HG02852 (cell line): ENCODE measurements around the gene ABCA12.

Experiments used
- ATAC-seq: cut with Tn5 transposase; IDR thresholded peaks from one replicate; pipeline ENCODE4 v1.9.1; 2021; ENCODE audit warnings: mild to moderate bottlenecking, moderate library complexity; ENCODE audit not compliant: unreplicated experiment

Gene ABCA12

GRCh38 chr2:214992911-214993310 lies 145.5 kb downstream of the ABCA12 start:
- ATAC-seq = no peak

- no peak for ATAC-seq
Measured at GRCh38 chr2:214989187-214989586, 149.2 kb downstream of the ABCA12 start.

- no peak for ATAC-seq
Measured at GRCh38 chr2:214987261-214987660, 151.2 kb downstream of the ABCA12 start.

GRCh38 chr2:214985619-214986018 lies 152.8 kb downstream of the ABCA12 start:
- ATAC-seq = no peak

- ATAC-seq = no peak
Measured at GRCh38 chr2:214966420-214966819, 172.0 kb downstream of the ABCA12 start.

- no peak for ATAC-seq
Measured at GRCh38 chr2:214960677-214961076, 177.7 kb downstream of the ABCA12 start.

- ATAC-seq = no peak
Measured at GRCh38 chr2:214946949-214947348, 191.5 kb downstream of the ABCA12 start.

GRCh38 chr2:214934006-214934405 lies 204.4 kb downstream of the ABCA12 start:
- no peak for ATAC-seq

GRCh38 chr2:214904634-214905033 lies 233.8 kb downstream of the ABCA12 start:
- ATAC-seq = no peak

GRCh38 chr2:214904176-214904575 lies 234.2 kb downstream of the ABCA12 start:
- no peak for ATAC-seq

GRCh38 chr2:214902286-214902685 lies 236.1 kb downstream of the ABCA12 start:
- ATAC-seq = no peak

GRCh38 chr2:214899751-214900150 lies 238.7 kb downstream of the ABCA12 start:
- ATAC-seq = no peak

GRCh38 chr2:214896274-214896673 lies 242.2 kb downstream of the ABCA12 start:
- no peak for ATAC-seq

- no peak for ATAC-seq
Measured at GRCh38 chr2:214895469-214895868, 243.0 kb downstream of the ABCA12 start.

GRCh38 chr2:214889301-214889700 lies 249.1 kb downstream of the ABCA12 start:
- ATAC-seq = no peak

- no peak for ATAC-seq
Measured at GRCh38 chr2:214881647-214882202, 256.7 kb downstream of the ABCA12 start.
